ENCODE measurements around the gene RAG1.

Gene RAG1

GRCh38 chr11:36566407-36567053 is 1.3 kb upstream of the RAG1 start:
- H3K36me3 ChIP-seq, result no peaks in the 10 kb centered on the region
- DNase-seq, result no peak
- H3K27ac ChIP-seq, result no peak overlapping the region
- no peak overlapping the region for H3K4me3 ChIP-seq (ENCODE audit: low read depth, low read length)
- no peaks in the 10 kb centered on the region for H3K27me3 ChIP-seq (ENCODE audit: insufficient read depth, low read depth, severe bottlenecking)
- TF ChIP-seq CTCF (IDR thresholded peaks at IDR 0.05; ENCODE audit: low read depth, low read length), result no peak
- H3K9me3 ChIP-seq (ENCODE audit: severe bottlenecking), result no peaks in the 10 kb centered on the region

DNA sequence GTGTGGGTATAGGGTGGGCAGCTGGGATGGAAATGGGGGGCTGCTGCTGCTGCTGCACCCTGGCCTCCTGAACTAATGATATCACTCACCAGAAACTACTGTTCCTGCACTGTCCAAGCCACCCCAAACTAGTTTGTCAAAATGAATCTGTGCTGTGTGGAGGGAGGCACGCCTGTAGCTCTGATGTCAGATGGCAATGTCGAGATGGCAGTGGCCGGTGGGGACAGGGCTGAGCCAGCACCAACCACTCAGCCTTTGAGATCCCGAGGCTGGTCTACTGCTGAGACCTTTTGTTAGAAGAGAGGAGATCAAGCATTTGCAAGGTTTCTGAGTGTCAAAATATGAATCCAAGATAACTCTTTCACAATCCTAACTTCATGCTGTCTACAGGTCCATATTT is 1.3 kb downstream of the RAG1 start:
- Histone ChIP-seq H3K27ac (no peak overlapping the region), H3K4me3 (ENCODE audit: low read depth, low read length) (no peak overlapping the region), H3K27me3 (ENCODE audit: insufficient read depth, low read depth, severe bottlenecking) (no peaks in the 10 kb centered on the region)

DNA sequence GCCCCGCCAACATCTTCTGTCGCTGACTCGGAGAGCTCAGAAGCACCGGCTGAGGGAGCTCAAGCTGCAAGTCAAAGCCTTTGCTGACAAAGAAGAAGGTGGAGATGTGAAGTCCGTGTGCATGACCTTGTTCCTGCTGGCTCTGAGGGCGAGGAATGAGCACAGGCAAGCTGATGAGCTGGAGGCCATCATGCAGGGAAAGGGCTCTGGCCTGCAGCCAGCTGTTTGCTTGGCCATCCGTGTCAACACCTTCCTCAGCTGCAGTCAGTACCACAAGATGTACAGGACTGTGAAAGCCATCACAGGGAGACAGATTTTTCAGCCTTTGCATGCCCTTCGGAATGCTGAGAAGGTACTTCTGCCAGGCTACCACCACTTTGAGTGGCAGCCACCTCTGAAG is 6.7 kb downstream of the RAG1 start:
- no peaks in the 10 kb centered on the region for H3K36me3 ChIP-seq
- H3K4me3 ChIP-seq (ENCODE audit: low read depth, low read length), result no peak overlapping the region
- TF ChIP-seq CTCF (IDR thresholded peaks at IDR 0.05; ENCODE audit: low read depth, low read length), result no peak
- no peak for DNase-seq
- H3K9me3 ChIP-seq (ENCODE audit: severe bottlenecking), result no peaks in the 10 kb centered on the region
- no peaks in the 10 kb centered on the region for H3K27me3 ChIP-seq (ENCODE audit: insufficient read depth, low read depth, severe bottlenecking)
- no peak overlapping the region for H3K27ac ChIP-seq

More for the DNA sequence above, 1.3 kb downstream of the RAG1 start:
- Histone ChIP-seq H3K36me3 (no peaks in the 10 kb centered on the region), H3K9me3 (ENCODE audit: severe bottlenecking) (no peaks in the 10 kb centered on the region)
- DNase-seq, result no peak
- no peak for TF ChIP-seq CTCF (IDR thresholded peaks at IDR 0.05; ENCODE audit: low read depth, low read length)

DNA sequence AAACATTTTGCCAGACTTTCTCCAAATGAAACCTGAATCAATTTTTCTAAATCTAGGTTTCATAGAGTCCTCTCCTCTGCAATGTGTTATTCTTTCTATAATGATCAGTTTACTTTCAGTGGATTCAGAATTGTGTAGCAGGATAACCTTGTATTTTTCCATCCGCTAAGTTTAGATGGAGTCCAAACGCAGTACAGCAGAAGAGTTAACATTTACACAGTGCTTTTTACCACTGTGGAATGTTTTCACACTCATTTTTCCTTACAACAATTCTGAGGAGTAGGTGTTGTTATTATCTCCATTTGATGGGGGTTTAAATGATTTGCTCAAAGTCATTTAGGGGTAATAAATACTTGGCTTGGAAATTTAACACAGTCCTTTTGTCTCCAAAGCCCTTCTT is 9.6 kb downstream of the RAG1 start:
- Histone ChIP-seq H3K4me3 (ENCODE audit: low read depth, low read length) (no peak overlapping the region), H3K27me3 (ENCODE audit: insufficient read depth, low read depth, severe bottlenecking) (no peaks in the 10 kb centered on the region), H3K9me3 (ENCODE audit: severe bottlenecking) (no peaks in the 10 kb centered on the region), H3K27ac (no peak overlapping the region), H3K36me3 (no peaks in the 10 kb centered on the region)
- DNase-seq, result no peak
- TF ChIP-seq CTCF (IDR thresholded peaks at IDR 0.05; ENCODE audit: low read depth, low read length), result no peak

DNA sequence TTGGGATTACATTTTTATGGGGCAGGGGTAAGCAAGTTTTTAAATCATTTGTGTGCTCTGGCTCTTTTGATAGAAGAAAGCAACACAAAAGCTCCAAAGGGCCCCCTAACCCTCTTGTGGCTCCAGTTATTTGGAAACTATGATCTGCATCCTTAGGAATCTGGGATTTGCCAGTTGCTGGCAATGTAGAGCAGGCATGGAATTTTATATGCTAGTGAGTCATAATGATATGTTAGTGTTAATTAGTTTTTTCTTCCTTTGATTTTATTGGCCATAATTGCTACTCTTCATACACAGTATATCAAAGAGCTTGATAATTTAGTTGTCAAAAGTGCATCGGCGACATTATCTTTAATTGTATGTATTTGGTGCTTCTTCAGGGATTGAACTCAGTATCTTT is 10.1 kb downstream of the RAG1 start:
- Histone ChIP-seq H3K9me3 (ENCODE audit: severe bottlenecking) (no peaks in the 10 kb centered on the region), H3K36me3 (no peaks in the 10 kb centered on the region), H3K27me3 (ENCODE audit: insufficient read depth, low read depth, severe bottlenecking) (no peaks in the 10 kb centered on the region), H3K27ac (no peak overlapping the region), H3K4me3 (ENCODE audit: low read depth, low read length) (no peak overlapping the region)
- DNase-seq, result no peak
- TF ChIP-seq CTCF (IDR thresholded peaks at IDR 0.05; ENCODE audit: low read depth, low read length), result no peak

DNA sequence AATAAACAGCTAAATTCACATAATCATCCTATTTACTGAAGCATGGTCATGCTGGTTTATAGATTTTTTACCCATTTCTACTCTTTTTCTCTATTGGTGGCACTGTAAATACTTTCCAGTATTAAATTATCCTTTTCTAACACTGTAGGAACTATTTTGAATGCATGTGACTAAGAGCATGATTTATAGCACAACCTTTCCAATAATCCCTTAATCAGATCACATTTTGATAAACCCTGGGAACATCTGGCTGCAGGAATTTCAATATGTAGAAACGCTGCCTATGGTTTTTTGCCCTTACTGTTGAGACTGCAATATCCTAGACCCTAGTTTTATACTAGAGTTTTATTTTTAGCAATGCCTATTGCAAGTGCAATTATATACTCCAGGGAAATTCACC is 10.7 kb downstream of the RAG1 start:
- Histone ChIP-seq H3K27me3 (ENCODE audit: insufficient read depth, low read depth, severe bottlenecking) (no peaks in the 10 kb centered on the region), H3K9me3 (ENCODE audit: severe bottlenecking) (no peaks in the 10 kb centered on the region), H3K27ac (no peak overlapping the region), H3K36me3 (no peaks in the 10 kb centered on the region), H3K4me3 (ENCODE audit: low read depth, low read length) (no peak overlapping the region)
- TF ChIP-seq CTCF (IDR thresholded peaks at IDR 0.05; ENCODE audit: low read depth, low read length), result no peak
- DNase-seq, result no peak
